Activated CD8-positive, alpha-beta memory T cell treated with anti-CD3 and anti-CD28 coated beads, Interleukin-2, amount 50 U/mL, for 48 hours (primary cell): Measurements from ENCODE around the gene NOG.

ENCODE experiments used
- DNase-seq: peaks from one replicate; pipeline ENCODE4 v3.0.0-alpha.2; 2020

The NOG gene

GRCh38 chr17:56638591-56639051 is 45.1 kb downstream of the NOG start:
- no peak for DNase-seq

DNA sequence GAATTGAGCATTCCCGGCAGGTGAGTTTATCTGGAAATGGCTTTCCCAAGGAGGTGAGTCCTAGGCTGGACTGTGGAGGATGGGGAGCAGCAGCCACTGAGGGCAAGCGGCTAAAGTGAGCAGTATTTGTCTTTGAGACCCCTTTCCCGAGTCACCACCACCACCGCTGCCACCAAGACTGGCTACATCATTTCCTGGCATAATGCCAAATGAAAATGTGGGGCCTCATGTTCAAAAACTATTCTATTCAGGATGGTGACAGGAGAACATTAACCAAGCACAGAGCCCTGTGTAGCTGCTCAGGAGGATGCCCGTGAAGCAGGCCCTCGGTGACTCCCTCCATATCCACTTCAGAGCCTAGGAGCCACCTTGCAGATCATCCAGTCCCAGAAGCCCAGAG is 46.0 kb downstream of the NOG start:
- no peak for DNase-seq

DNA sequence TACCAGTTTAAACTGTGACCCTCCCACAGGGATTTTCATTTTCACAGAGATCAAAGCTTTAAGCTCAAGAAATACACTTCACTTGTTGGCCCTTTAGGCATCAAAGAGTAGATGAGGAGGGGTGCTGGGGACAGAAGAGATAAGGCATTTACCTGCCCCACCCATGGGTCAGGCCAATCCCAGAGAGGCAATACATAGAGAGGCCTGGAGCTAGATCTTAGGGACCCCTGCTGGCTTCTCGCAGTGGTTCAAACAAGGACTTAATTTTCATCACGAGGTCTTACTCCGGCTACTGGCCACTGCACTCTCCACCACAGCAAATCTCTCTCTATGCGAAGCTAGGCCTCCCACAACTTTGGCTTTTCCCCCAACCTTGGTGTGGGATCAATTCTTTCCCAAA is 46.6 kb downstream of the NOG start:
- DNase-seq = no peak

- DNase-seq = no peak
These were observed 47.9 kb downstream of the NOG start for GRCh38 chr17:56641373-56641772.

- no peak for DNase-seq
These were observed 48.4 kb downstream of the NOG start for GRCh38 chr17:56641894-56642293.

DNA sequence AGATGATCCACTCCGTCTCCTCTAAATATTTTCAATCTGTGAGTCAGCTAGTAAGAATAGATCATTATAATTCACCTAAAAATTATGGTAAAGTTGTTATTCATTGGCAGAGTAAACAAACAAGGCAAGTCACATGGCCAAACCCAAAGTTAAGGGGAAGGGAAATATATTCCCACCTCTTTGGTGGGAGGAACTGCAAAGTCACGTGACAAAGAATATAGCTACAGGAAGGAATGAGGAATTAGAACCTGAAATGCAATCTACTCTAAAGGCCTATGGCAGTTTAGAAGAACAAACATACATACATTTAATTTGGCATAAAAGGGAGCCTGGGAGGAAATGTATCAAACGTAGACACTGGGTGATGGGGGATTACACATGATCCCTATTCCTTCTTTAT is 48.9 kb downstream of the NOG start:
- no peak for DNase-seq
